Stomach (tissue), 4 donors: ENCODE measurements around the gene KIRREL3.
A peak's percentile ranks its signal among the peaks of the same experiment; 100 is the strongest.

ENCODE experiments used
- EP300 ChIP-seq: sonication (generic); formaldehyde crosslinking; IDR thresholded peaks from one replicate; pipeline ENCODE4 v1.6.1; 2017; ENCODE audit warnings: antibody characterized with exemption
- POLR2A ChIP-seq, 4 donors: fragments of 450-650 bp; IDR thresholded peaks; one replicate each; pipeline ENCODE4 v1.6.1; 2016; ENCODE audit warnings: antibody characterized with exemption in 4 of 4, control low read depth in 2 of 4, mild to moderate bottlenecking in 1 of 4, moderate library complexity in 1 of 4
- TF ChIP-seq, protein P1 (sequence below), 7 experiments: fragments of 450-650 bp in 4 of 7; fragments of 200-600 bp in 3 of 7; sonication (generic) in 3 of 7; IDR thresholded peaks; one replicate each; pipeline ENCODE4 v1.5.1; 2016 to 2019; ENCODE audit warnings: antibody characterized with exemption in 7 of 7, control low read depth in 2 of 7, mild to moderate bottlenecking in 1 of 7

DNA sequence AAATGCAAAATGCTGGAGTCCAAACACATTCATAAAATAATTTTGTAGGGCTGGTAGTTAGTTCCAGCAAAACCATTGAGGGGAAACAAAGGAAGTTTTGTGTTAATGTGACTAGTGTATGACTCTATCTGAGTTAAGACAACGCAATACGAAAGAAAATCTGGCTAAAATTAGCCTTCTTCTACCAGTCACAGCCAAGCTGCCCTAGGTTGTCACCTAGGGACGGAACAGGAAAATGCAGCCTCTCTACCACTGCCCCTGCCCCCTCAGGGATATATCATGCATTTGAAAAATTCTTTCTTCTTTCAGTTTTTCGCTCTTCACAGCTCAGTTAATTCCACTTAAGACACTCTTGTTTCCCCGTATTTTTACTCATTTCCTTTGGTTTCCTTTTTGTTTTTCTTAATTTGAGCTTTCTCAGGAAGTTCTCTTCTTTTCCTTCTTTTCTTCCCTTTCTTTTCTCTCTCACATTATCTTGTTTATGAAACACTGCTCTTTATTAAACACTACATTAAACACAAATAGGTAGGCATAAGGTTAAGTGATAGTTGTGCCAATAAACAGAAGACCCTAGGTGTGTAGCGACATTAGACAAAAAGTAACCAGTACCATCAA lies 30.6 kb downstream of the KIRREL3 start:
- TF ChIP-seq, protein P1, sequence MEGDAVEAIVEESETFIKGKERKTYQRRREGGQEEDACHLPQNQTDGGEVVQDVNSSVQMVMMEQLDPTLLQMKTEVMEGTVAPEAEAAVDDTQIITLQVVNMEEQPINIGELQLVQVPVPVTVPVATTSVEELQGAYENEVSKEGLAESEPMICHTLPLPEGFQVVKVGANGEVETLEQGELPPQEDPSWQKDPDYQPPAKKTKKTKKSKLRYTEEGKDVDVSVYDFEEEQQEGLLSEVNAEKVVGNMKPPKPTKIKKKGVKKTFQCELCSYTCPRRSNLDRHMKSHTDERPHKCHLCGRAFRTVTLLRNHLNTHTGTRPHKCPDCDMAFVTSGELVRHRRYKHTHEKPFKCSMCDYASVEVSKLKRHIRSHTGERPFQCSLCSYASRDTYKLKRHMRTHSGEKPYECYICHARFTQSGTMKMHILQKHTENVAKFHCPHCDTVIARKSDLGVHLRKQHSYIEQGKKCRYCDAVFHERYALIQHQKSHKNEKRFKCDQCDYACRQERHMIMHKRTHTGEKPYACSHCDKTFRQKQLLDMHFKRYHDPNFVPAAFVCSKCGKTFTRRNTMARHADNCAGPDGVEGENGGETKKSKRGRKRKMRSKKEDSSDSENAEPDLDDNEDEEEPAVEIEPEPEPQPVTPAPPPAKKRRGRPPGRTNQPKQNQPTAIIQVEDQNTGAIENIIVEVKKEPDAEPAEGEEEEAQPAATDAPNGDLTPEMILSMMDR (IDR thresholded peaks at IDR 0.05) = peak in 3 of 7 experiments; percentile 23 to 30 (median 29)
- TF ChIP-seq POLR2A (IDR thresholded peaks at IDR 0.05) (no peak), EP300 (no peak)
